Fibroblast of mammary gland (primary cell): ENCODE measurements around the gene RNF157.
"Not testable (repeated sequence)": the region's sequence is repeated elsewhere in the genome, so short reads cannot be mapped to it uniquely, and the experiment has no call there.

ENCODE experiments used
- DNase-seq: peaks from one replicate; pipeline ENCODE4 v3.0.0-alpha.2; 2010; ENCODE audit warnings: low read depth
- H3K4me3 ChIP-seq: 2 replicates; pipeline ENCODE4 v1.5.1; 2011; ENCODE audit warnings: low read depth, mild to moderate bottlenecking, low read length, moderate library complexity; ENCODE audit not compliant: control insufficient read depth
- CTCF ChIP-seq: conservative IDR thresholded peaks from 2 replicates; pipeline ENCODE4 v1.5.1; 2011; ENCODE audit warnings: low read depth, low read length, inconsistent platforms; ENCODE audit not compliant: control insufficient read depth, insufficient read depth

Gene RNF157

GRCh38 chr17:76264425-76264754 is 24.1 kb upstream of the RNF157 start:
- no peak for TF ChIP-seq CTCF
- DNase-seq = no peak
- H3K4me3 ChIP-seq = peak overlapping the region; percentile 28

GRCh38 chr17:76263896-76264295 is 23.6 kb upstream of the RNF157 start:
- H3K4me3 ChIP-seq = no peak overlapping the region
- DNase-seq = no peak
- no peak for TF ChIP-seq CTCF

GRCh38 chr17:76262732-76263344 is 22.5 kb upstream of the RNF157 start:
- TF ChIP-seq CTCF = no peak
- no peak for DNase-seq
- H3K4me3 ChIP-seq = no peak overlapping the region

GRCh38 chr17:76261421-76262215 is 21.3 kb upstream of the RNF157 start:
- TF ChIP-seq CTCF = no peak
- H3K4me3 ChIP-seq = no peak overlapping the region
- peak; percentile 35 for DNase-seq

- no peak overlapping the region for H3K4me3 ChIP-seq
- no peak for TF ChIP-seq CTCF
Measured at GRCh38 chr17:76260669-76261068, 20.4 kb upstream of the RNF157 start.

GRCh38 chr17:76260220-76260619 is 19.9 kb upstream of the RNF157 start:
- no peak for DNase-seq
- H3K4me3 ChIP-seq = no peak overlapping the region
- no peak for TF ChIP-seq CTCF

More at GRCh38 chr17:76260669-76261068, 20.4 kb upstream of the RNF157 start:
- no peak for DNase-seq

- not testable (repeated sequence) for H3K4me3 ChIP-seq, DNase-seq
Measured at GRCh38 chr17:76256430-76257050, 16.2 kb upstream of the RNF157 start.
